Activated CD8-positive, alpha-beta T cell treated with anti-CD3 and anti-CD28 coated beads, Interleukin-2, amount 10 ng/mL, durations not matched to agents 7 days and 5 days (primary cell): ENCODE results near the gene WHRN. TPM values are rescaled to one million over a fixed set of nuclear protein-coding genes. Genes with fewer than 3 reads are reported as not detected.

ENCODE experiments used
- ATAC-seq: fragments of 150-1000 bp; cut with Tn5 transposase; one replicate; pipeline ENCODE4 v1.10.0; 2021; ENCODE audit warnings: moderate library complexity
- CTCF ChIA-PET: fragments of 350-600 bp; sonication (Branson Sonifier 250); formaldehyde crosslinking; loops from one replicate; lab custom pipeline; 2021; ENCODE audit warnings: antibody characterized with exemption; lab: Charles Lee
- POLR2A ChIA-PET: fragments of 350-600 bp; sonication (Branson Sonifier 250); formaldehyde crosslinking; loops from one replicate; lab custom pipeline; 2021; ENCODE audit warnings: antibody characterized with exemption; lab: Charles Lee
- DNase-seq: peaks from one replicate; pipeline ENCODE4 v3.0.0-alpha.2; 2020
- H3K27ac Mint-ChIP-seq: one replicate; pipeline ENCODE4 v1.8.0; 2021; ENCODE audit warnings: mild to moderate bottlenecking, mixed read lengths
- H3K27me3 Mint-ChIP-seq: one replicate; pipeline ENCODE4 v1.8.0; 2021; ENCODE audit warnings: low read depth, mixed read lengths
- H3K36me3 Mint-ChIP-seq: one replicate; pipeline ENCODE4 v1.8.0; 2021; ENCODE audit warnings: low read depth, mixed read lengths
- H3K4me1 Mint-ChIP-seq: one replicate; pipeline ENCODE4 v1.8.0; 2021; ENCODE audit warnings: low read depth, mixed read lengths
- H3K4me3 Mint-ChIP-seq: one replicate; pipeline ENCODE4 v1.8.0; 2021; ENCODE audit warnings: mild to moderate bottlenecking, mixed read lengths
- H3K9me3 Mint-ChIP-seq: one replicate; pipeline ENCODE4 v1.8.0; 2022; ENCODE audit warnings: mixed read lengths; ENCODE audit not compliant: insufficient read depth
- total RNA-seq, 2 experiments: library from RNA; stranded (reverse); gene quantifications; one replicate each; pipeline ENCODE4 v1.2.3, GENCODE V29; 2021

WHRN gene
- total RNA-seq, 2 experiments from 2014 or later = 2.6 to 4.1 TPM

DNA sequence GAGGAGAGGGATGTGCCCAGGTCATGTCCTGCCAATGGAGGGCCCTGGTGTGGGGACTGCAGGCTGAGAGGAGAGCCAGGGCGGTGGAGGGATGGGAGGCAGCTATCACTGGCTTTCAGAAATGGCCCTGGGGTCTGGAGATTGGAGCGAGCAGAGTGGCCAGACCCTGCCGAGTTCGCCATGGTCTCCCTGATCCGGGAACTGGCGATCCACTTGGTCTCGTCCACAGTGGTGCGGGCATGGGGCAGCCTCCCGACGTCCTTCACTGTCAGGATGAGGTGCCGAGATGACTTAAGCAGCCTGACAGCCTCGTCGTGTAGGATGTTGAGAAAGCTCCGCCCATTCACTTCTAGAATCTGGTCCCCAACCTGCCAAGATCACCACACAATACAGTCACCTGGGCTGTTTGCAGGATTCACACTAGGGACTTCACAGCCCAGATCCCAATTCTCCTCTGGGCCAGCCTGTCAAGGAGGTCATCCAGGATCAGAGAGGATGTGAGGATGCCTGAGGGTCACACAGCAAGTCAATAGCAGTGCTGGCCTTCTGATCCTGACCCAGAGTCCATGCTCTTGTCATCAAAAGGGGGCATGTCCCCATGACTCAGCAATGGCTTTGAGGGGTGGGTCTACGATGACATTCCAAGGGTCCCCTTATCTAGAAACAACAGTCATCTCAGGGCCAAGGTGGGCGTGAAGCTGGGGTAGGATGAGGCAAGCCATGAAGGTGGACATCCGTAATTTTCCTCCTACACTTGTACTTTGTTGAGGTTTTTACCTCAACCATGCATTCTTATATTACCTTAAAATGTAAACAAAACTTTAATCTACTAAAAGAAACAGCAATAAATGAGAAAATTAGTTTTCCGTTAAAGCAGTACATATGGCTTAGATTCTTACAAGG, 79.0 kb downstream of the WHRN start:
- CTCF ChIA-PET = interaction anchor here (1.8 to 2.7 kb wide), 2 partner anchors 82 to 227 kb away, joined by 5 to 7 read pairs; no protein-coding TSS in a partner anchor
- Mint-ChIP-seq H3K27ac (no peak overlapping the region), H3K9me3 (no peaks in the 10 kb centered on the region), H3K27me3 (peaks cover 3% of the 10 kb centered on the region), H3K4me3 (no peak overlapping the region), H3K36me3 (no peaks in the 10 kb centered on the region), H3K4me1 (no peaks in the 10 kb centered on the region)
- ATAC-seq = no peak
- no peak for DNase-seq
- POLR2A ChIA-PET = no interaction called here

DNA sequence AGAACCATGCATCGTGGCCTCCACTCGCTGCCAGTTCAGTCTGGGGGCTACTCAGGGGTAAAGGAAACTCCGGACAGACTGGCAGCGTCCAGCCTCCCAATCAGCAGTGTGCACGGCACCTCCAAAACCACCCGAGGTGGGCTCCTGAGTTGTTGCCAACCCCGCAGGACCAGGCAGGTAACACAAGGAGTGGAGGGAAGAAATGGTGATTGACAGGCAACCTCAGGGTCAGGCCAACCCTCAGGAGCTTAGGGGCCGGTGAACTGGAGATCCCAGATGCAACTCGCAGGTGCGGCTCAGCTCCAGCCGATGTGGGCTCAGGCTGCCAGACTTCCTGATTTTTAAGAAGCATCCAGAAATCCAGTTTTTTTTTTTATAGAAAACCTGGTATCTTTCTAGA, 80.1 kb downstream of the WHRN start:
- ATAC-seq (no peak), DNase-seq (no peak)
- Mint-ChIP-seq H3K27ac (no peak overlapping the region), H3K9me3 (no peaks in the 10 kb centered on the region), H3K4me1 (no peaks in the 10 kb centered on the region), H3K4me3 (no peak overlapping the region), H3K36me3 (no peaks in the 10 kb centered on the region), H3K27me3 (peaks cover 3% of the 10 kb centered on the region)
- POLR2A ChIA-PET = no interaction called here
- CTCF ChIA-PET = interaction anchor here (1.8 kb wide), 1 partner anchor 228 kb away, joined by 5 read pairs; no protein-coding TSS in a partner anchor

DNA sequence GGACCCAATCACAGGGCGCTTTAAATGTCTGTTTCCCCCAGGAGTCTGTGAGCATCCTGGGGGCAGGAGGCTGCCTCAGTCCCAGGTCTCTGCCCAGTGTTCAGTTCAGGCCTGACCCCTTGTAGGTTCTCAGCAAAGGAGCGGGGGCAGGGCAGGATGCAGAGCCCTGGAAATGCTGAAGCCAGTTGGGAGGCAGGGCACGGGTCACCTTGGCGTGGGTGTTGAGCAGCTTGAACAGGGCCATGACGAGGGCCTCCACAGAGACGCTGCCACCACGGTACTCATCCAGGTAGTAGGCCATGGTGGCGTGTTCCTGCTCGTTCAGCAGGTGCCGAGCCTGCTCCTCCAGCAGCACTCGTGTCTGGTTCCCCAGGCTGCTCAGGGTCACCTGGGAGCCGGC, 81.1 kb downstream of the WHRN start:
- Mint-ChIP-seq H3K4me1 (peaks cover 3% of the 10 kb centered on the region), H3K4me3 (no peak overlapping the region), H3K36me3 (no peaks in the 10 kb centered on the region), H3K27me3 (no peaks in the 10 kb centered on the region), H3K27ac (no peak overlapping the region), H3K9me3 (no peaks in the 10 kb centered on the region)
- ATAC-seq (no peak), DNase-seq (no peak)
- ChIA-PET POLR2A (no interaction called here), CTCF (no interaction called here)

DNA sequence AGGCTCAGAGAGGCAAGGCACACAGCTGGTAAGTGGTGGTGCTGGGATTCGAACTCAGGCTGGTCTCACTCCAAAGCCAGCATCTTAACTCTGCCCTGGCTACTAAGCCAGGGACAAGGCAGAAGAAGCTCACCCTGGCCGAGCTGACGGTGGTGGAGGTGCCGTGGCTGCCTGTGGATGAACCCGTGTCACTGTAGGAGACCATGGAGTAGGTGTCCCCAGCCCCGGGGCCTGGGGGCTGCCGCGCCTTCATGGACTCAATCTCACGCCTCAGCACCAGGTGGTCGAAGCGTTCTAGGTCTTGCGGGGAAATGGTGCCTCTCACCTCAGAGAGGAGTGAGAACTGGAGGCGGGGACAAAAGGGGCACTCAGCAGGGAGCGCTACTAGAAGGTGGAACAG, 82.1 kb downstream of the WHRN start:
- ChIA-PET CTCF (interaction anchor here (1.2 kb wide), 1 partner anchor 18 kb away, joined by 6 read pairs; no protein-coding TSS in a partner anchor), POLR2A (no interaction called here)
- no peaks in the 10 kb centered on the region for H3K27me3 Mint-ChIP-seq
- H3K4me3 Mint-ChIP-seq = no peak overlapping the region
- no peak for DNase-seq
- no peaks in the 10 kb centered on the region for H3K36me3 Mint-ChIP-seq
- H3K27ac Mint-ChIP-seq = no peak overlapping the region
- ATAC-seq = no peak
- no peaks in the 10 kb centered on the region for H3K9me3 Mint-ChIP-seq
- peaks cover 9% of the 10 kb centered on the region for H3K4me1 Mint-ChIP-seq

DNA sequence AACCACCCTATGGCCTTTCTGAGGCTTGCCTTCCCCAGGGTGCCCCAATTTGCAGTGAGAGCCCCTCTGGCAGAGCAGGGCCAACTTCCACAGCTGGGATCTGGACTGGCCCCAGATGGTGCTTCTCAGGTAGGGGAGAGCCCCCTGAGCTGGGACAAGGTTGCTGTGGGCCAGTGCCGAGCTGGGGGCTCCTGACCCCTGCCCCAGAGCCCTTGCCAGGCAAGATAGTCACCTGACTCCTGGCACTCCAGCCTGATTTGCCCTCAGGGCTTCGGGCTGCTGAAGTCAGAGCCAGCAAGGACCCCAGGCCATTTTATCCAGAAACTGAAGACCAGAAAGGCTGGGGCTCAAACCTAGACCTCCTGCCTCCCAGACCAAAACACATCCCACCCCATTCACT, 84.1 kb downstream of the WHRN start:
- ChIA-PET CTCF (interaction anchor here (0.6 kb wide), 1 partner anchor 15 kb away, joined by 3 read pairs; no protein-coding TSS in a partner anchor), POLR2A (interaction anchor here (1.5 kb wide), 1 partner anchor 12 kb away, joined by 4 read pairs; no protein-coding TSS in a partner anchor)
- DNase-seq (no peak), ATAC-seq (no peak)
- no peaks in the 10 kb centered on the region for H3K36me3 Mint-ChIP-seq
- no peak overlapping the region for H3K4me3 Mint-ChIP-seq
- H3K4me1 Mint-ChIP-seq = peaks cover 14% of the 10 kb centered on the region
- H3K27me3 Mint-ChIP-seq = no peaks in the 10 kb centered on the region
- no peaks in the 10 kb centered on the region for H3K9me3 Mint-ChIP-seq
- no peak overlapping the region for H3K27ac Mint-ChIP-seq

DNA sequence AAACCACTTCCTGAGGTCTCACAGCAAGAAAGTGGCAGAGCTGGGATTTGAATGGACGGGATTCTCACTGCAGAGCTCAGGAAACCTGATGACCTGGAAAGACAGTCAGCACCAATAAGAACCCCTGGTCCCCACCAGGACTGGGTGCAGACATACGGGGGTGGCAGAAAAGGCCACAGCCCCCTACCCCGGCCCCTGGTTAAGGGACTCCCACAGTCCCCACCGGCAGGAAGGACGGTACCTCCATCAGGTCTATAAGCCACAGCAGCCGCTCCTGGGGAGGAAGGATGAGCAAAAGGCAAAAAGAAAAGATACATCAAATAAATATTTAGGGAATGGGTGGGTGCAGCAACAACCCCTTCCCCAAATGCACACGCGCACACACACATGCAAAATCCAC, 85.5 kb downstream of the WHRN start:
- H3K4me3 Mint-ChIP-seq = no peak overlapping the region
- CTCF ChIA-PET = interaction anchor here (1.1 to 7.2 kb wide), 6 partner anchors 10 to 595 kb away, joined by 3 to 47 read pairs (median 5); no protein-coding TSS in a partner anchor
- no peak overlapping the region for H3K27ac Mint-ChIP-seq

DNA sequence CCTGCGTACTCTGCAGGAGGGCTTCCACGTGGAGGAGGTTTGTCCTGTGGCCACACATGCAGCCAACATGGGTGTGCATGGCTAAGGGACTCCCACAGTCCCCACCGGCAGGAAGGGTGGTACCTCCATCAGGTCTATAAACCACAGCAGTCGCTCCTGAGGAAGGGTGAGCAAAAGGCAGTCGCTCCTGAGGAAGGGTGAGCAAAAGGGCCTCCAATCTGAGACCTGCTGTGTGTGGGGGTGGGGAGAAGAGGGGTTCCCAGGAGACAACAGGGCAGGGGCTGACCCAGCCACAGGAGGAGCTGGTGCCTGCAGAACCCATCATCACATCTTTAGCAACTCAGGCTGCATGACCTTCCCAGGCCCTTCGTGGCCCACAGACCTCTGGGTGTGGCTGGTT, 87.2 kb downstream of the WHRN start:
- H3K4me3 Mint-ChIP-seq = no peak overlapping the region
- CTCF ChIA-PET = interaction anchor here (1.5 to 7.2 kb wide), 5 partner anchors 8 to 235 kb away, joined by 5 to 47 read pairs (median 7); no protein-coding TSS in a partner anchor
- POLR2A ChIA-PET = no interaction called here
- peaks cover 14% of the 10 kb centered on the region for H3K4me1 Mint-ChIP-seq
- no peaks in the 10 kb centered on the region for H3K27me3 Mint-ChIP-seq
- no peaks in the 10 kb centered on the region for H3K36me3 Mint-ChIP-seq
- ATAC-seq (peak; percentile 17), DNase-seq (no peak)
- H3K27ac Mint-ChIP-seq = no peak overlapping the region
- H3K9me3 Mint-ChIP-seq = no peaks in the 10 kb centered on the region

More for the DNA sequence above, 85.5 kb downstream of the WHRN start:
- DNase-seq (no peak), ATAC-seq (no peak)
- POLR2A ChIA-PET = no interaction called here
- no peaks in the 10 kb centered on the region for H3K36me3 Mint-ChIP-seq
- no peaks in the 10 kb centered on the region for H3K27me3 Mint-ChIP-seq
- no peaks in the 10 kb centered on the region for H3K9me3 Mint-ChIP-seq
- peaks cover 14% of the 10 kb centered on the region for H3K4me1 Mint-ChIP-seq

DNA sequence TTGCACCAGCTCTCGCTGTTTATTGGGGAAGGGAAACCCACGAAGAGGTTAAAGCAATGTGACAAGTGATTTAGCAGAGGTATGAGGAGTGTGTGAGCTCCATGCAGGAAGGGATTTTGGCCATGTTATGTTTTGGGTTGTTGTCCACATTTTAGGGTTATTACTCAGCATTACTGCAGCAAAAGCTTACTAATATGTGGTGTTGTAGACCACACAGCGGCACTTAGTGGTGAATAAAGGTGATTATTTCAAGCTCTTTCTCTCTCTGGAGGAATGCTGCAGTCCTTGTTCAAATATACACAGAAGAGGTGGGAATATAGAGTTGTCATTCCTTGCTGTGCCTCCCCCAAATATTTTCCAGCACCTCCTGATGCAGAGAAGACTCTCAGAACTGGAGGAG, 87.8 kb downstream of the WHRN start:
- Mint-ChIP-seq H3K4me1 (peaks cover 14% of the 10 kb centered on the region), H3K4me3 (no peak overlapping the region), H3K9me3 (no peaks in the 10 kb centered on the region), H3K27ac (no peak overlapping the region), H3K36me3 (no peaks in the 10 kb centered on the region), H3K27me3 (no peaks in the 10 kb centered on the region)
- CTCF ChIA-PET = interaction anchor here (1.5 to 7.2 kb wide), 4 partner anchors 11 to 235 kb away, joined by 5 to 47 read pairs (median 8); no protein-coding TSS in a partner anchor
- POLR2A ChIA-PET = no interaction called here
- ATAC-seq = no peak
- no peak for DNase-seq

DNA sequence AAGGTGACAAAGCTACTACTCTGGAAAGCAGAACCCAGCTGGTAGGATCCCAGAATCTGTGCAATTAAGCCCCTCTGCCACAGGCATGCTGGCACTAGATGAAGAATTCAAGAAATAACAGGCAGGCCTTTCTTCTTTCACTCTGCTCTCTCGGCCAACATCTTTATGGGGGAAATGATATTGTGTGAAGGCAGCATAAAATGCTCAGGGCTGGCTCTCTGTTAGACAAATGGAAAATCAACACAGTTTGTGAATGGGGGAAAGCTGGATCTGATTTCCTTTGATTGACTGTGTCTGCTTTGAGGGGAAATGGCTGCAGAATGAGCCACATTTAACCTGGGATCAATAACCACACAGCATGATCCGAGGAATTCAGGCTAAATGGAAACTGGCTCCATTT, 88.4 kb downstream of the WHRN start:
- DNase-seq = no peak
- POLR2A ChIA-PET = no interaction called here
- H3K27ac Mint-ChIP-seq = no peak overlapping the region
- CTCF ChIA-PET = interaction anchor here (1.5 to 7.2 kb wide), 3 partner anchors 10 to 236 kb away, joined by 7 to 47 read pairs (median 10); no protein-coding TSS in a partner anchor
- no peak overlapping the region for H3K4me3 Mint-ChIP-seq
- ATAC-seq = no peak
- no peaks in the 10 kb centered on the region for H3K9me3 Mint-ChIP-seq
- peaks cover 14% of the 10 kb centered on the region for H3K4me1 Mint-ChIP-seq
- no peaks in the 10 kb centered on the region for H3K36me3 Mint-ChIP-seq
- H3K27me3 Mint-ChIP-seq = no peaks in the 10 kb centered on the region

DNA sequence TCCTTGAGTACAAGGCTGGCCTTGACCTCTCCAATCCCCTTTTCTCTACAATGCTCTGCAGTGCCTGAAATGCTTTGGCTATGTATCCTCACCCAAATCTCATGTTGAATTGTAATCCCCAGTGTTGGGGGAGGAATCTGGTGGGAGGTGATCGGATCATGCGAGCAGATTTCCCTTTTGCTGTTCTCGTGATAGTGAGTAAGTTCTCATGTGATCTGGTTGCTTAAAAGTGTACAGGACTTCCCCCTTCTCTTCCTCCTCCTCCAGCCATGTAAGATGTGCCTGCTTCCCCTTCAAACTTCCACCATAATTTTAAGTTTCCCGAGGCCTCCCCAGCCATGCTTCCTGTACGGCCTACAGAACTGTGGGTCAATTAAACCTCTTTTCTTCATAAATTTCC, 89.0 kb downstream of the WHRN start:
- Mint-ChIP-seq H3K4me3 (no peak overlapping the region), H3K9me3 (no peaks in the 10 kb centered on the region), H3K36me3 (no peaks in the 10 kb centered on the region), H3K27me3 (no peaks in the 10 kb centered on the region), H3K27ac (no peak overlapping the region), H3K4me1 (peaks cover 14% of the 10 kb centered on the region)
- POLR2A ChIA-PET = no interaction called here
- no peak for DNase-seq
- ATAC-seq = no peak
- CTCF ChIA-PET = interaction anchor here (1.4 to 7.2 kb wide), 3 partner anchors 10 to 237 kb away, joined by 3 to 47 read pairs (median 10); no protein-coding TSS in a partner anchor

DNA sequence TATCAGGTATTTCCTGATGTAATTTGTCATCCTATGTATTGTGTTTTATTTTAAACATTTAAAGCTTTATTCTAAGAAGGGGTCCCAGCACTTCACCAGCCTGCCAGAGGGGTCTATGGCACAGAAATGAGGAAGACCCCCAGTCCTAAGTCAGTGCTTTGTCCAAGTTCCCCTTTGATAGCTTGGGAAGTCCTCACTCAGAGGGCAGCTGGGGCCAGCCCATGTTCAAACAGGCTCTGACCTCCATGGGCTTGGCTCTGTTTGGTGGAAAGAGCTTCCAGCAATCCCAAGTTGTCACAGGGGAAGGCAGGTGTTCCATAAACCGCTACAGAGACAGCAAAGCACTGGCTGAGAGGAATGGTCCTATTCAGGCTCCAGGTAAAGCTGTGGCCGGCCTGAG, 90.9 kb downstream of the WHRN start:
- Mint-ChIP-seq H3K4me1 (peaks cover 16% of the 10 kb centered on the region), H3K36me3 (no peaks in the 10 kb centered on the region), H3K9me3 (no peaks in the 10 kb centered on the region), H3K4me3 (no peak overlapping the region), H3K27me3 (no peaks in the 10 kb centered on the region), H3K27ac (no peak overlapping the region)
- CTCF ChIA-PET = interaction anchor here (1.9 to 14.1 kb wide), 3 partner anchors 8 to 239 kb away, joined by 4 to 292 read pairs (median 47); no protein-coding TSS in a partner anchor
- DNase-seq (no peak), ATAC-seq (no peak)
- POLR2A ChIA-PET = interaction anchor here (1.5 kb wide), 1 partner anchor 239 kb away, joined by 3 read pairs; no protein-coding TSS in a partner anchor
